ENCODE data around the gene BSG. TPM values are rescaled to one million over a fixed set of nuclear protein-coding genes. Genes with fewer than 3 reads are reported as not detected.

The BSG gene
- total RNA-seq (2022; extraction: Qiagen RNA extraction), result 604 to 721 TPM (median 693 TPM) in 5 replicates

GRCh38 chr19:572140-572742 is at the start of gene BSG:
Gene BSG (plus strand): TSS chr19:572596. CDS start chr19:572635, 39 bp downstream.

GRCh38 chr19:531753-532560 is 40.4 kb upstream of the BSG start, which contains the start of gene CDC34:
Gene CDC34 (plus strand): TSS chr19:531760. CDS start chr19:531932, 172 bp downstream.

GRCh38 chr19:543910-544608 is 28.3 kb upstream of the BSG start, which contains the start of gene GZMM:
Gene GZMM (plus strand): TSS chr19:544053. CDS start chr19:544072, 19 bp downstream.

GRCh38 chr19:589693-590395 is 17.4 kb downstream of the BSG start, which contains the start of gene HCN2:
Gene HCN2 (plus strand): TSS chr19:589881. CDS start chr19:589946, 65 bp downstream.

Other genes starting within 250 kb of the BSG start
- 12.8 to 21.3 TPM (median 20.3 TPM) in 5 replicates for gene MIER2, start 227.8 kb upstream of the BSG start, total RNA-seq (2022; extraction: Qiagen RNA extraction)
- 0.39 to 0.53 TPM (median 0.45 TPM) in 5 replicates for gene C2CD4C, start 163.4 kb upstream of the BSG start, total RNA-seq (2022; extraction: Qiagen RNA extraction)
- 0.62 to 1.6 TPM (median 1.1 TPM) in 5 replicates for gene SHC2, start 111.6 kb upstream of the BSG start, total RNA-seq (2022; extraction: Qiagen RNA extraction)
- gene MADCAM1, start 76.1 kb upstream of the BSG start, total RNA-seq (2022; extraction: Qiagen RNA extraction), result 0.19 to 0.41 TPM (median 0.29 TPM) in 4 of 5 replicates, not detected in the other
- gene TPGS1, start 65.1 kb upstream of the BSG start, total RNA-seq (2022; extraction: Qiagen RNA extraction), result 9.8 to 14.9 TPM (median 12.2 TPM) in 5 replicates
- gene CDC34, start 40.8 kb upstream of the BSG start, total RNA-seq (2022; extraction: Qiagen RNA extraction), result 58.4 to 88.6 TPM (median 84.7 TPM) in 5 replicates
- 0.19 to 0.32 TPM (median 0.23 TPM) in 4 of 5 replicates, not detected in the other for gene GZMM, start 28.5 kb upstream of the BSG start, total RNA-seq (2022; extraction: Qiagen RNA extraction)
- gene HCN2, start 17.3 kb downstream of the BSG start, total RNA-seq (2022; extraction: Qiagen RNA extraction), result 22.0 to 39.5 TPM (median 33.9 TPM) in 5 replicates
- 68.6 to 97.5 TPM (median 89.4 TPM) in 5 replicates for gene POLRMT, start 60.9 kb downstream of the BSG start, total RNA-seq (2022; extraction: Qiagen RNA extraction)
- 0.26 to 0.68 TPM (median 0.39 TPM) in 5 replicates for gene FGF22, start 67.3 kb downstream of the BSG start, total RNA-seq (2022; extraction: Qiagen RNA extraction)
- gene RNF126, start 90.6 kb downstream of the BSG start, total RNA-seq (2022; extraction: Qiagen RNA extraction), result 48.1 to 71.4 TPM (median 68.3 TPM) in 5 replicates
- 215 to 309 TPM (median 261 TPM) in 5 replicates for gene FSTL3, start 103.8 kb downstream of the BSG start, total RNA-seq (2022; extraction: Qiagen RNA extraction)
- 0.14 TPM in 1 of 5 replicates, not detected in the others for gene PRSS57, start 122.9 kb downstream of the BSG start, total RNA-seq (2022; extraction: Qiagen RNA extraction)
- gene PALM, start 136.3 kb downstream of the BSG start, total RNA-seq (2022; extraction: Qiagen RNA extraction), result 11.0 to 17.2 TPM (median 15.6 TPM) in 5 replicates
- 60.7 to 84.1 TPM (median 81.1 TPM) in 5 replicates for gene MISP, start 178.5 kb downstream of the BSG start, total RNA-seq (2022; extraction: Qiagen RNA extraction)
- gene PTBP1, start 224.9 kb downstream of the BSG start, total RNA-seq (2022; extraction: Qiagen RNA extraction), result 179 to 224 TPM (median 212 TPM) in 5 replicates
- gene PLPPR3, start 249.4 kb downstream of the BSG start, total RNA-seq (2022; extraction: Qiagen RNA extraction), result 2.6 to 5.1 TPM (median 3.6 TPM) in 5 replicates

All from A549 treated with dexamethasone at 1 μM for 4 hours (cell line).